Right lung (tissue), 10 donors: ENCODE results near the gene TFCP2. TPM values are rescaled to one million over a fixed set of nuclear protein-coding genes. Genes with fewer than 3 reads are reported as not detected.
"Not testable (repeated sequence)": the region's sequence is repeated elsewhere in the genome, so short reads cannot be mapped to it uniquely, and the experiment has no call there.

Experiments used
- DNase-seq, 2 donors: peaks; one replicate each; pipeline ENCODE4 v3.0.0-alpha.2; 2013
- long read RNA-seq, 8 donors: transcript quantifications; one replicate each; lab custom pipeline, GENCODE V29; 2026
- polyA plus RNA-seq, 5 donors: library from polyadenylated mRNA; unstranded; fragments of 120-200 nt; gene quantifications; one replicate each; pipeline versions ENCODE4 v1.2.1 to v1.2.3, GENCODE V29; 2013; ENCODE audit warnings: inconsistent platforms in 1 of 5, low replicate concordance in 1 of 5; ENCODE audit not compliant: insufficient read length in 5 of 5, insufficient read depth in 1 of 5

Gene TFCP2
- 10 to 100 TPM; 48.3 to 54.9 (median 53.3) TPM for polyA plus RNA-seq
- long read RNA-seq, donor 1, partial matches to known transcripts: 5 of 8 reads
- long read RNA-seq, donor 1, other reads (novel, unspliced or antisense): 0 of 8 reads
- long read RNA-seq, donor 2: 0 reads
- long read RNA-seq, donor 3, partial matches to known transcripts: 0 of 1 reads
- long read RNA-seq, donor 3, other reads (novel, unspliced or antisense): 0 of 1 reads
- long read RNA-seq, donor 4, partial matches to known transcripts: 0 of 2 reads
- long read RNA-seq, donor 4, other reads (novel, unspliced or antisense): 0 of 2 reads
- long read RNA-seq, donor 5, partial matches to known transcripts: 0 of 3 reads
- long read RNA-seq, donor 5, other reads (novel, unspliced or antisense): 0 of 3 reads
- long read RNA-seq, donor 6, partial matches to known transcripts: 0 of 3 reads
- long read RNA-seq, donor 6, other reads (novel, unspliced or antisense): 0 of 3 reads
- long read RNA-seq, donor 7, partial matches to known transcripts: 0 of 3 reads
- long read RNA-seq, donor 7, other reads (novel, unspliced or antisense): 0 of 3 reads
- long read RNA-seq, donor 8: 0 reads

- DNase-seq: peak; percentile 96
Measured at GRCh38 chr12:51172515-51173431, at the start of gene TFCP2. TFCP2 (minus strand) TSS chr12:51173135; CDS start chr12:51172422, 713 bp downstream.

- peak; percentile 25 to 32 for DNase-seq
Measured at GRCh38 chr12:51222461-51222860, 49.5 kb upstream of the TFCP2 start.

GRCh38 chr12:51219857-51220256 lies 46.9 kb upstream of the TFCP2 start:
- not testable (repeated sequence) for DNase-seq

GRCh38 chr12:51219322-51219721 lies 46.4 kb upstream of the TFCP2 start:
- DNase-seq: no peak

- no peak for DNase-seq
Measured at GRCh38 chr12:51218607-51219161, 45.7 kb upstream of the TFCP2 start.

- peak; percentile 89 to 90 for DNase-seq
Measured at GRCh38 chr12:51217968-51218606, 45.2 kb upstream of the TFCP2 start, which contains the start of gene POU6F1. POU6F1 (minus strand) TSS chr12:51218062; CDS start chr12:51206836, 11,226 bp downstream.

- DNase-seq: peak; percentile 32 to 44
Measured at GRCh38 chr12:51217133-51217967, 44.4 kb upstream of the TFCP2 start.

- no peak for DNase-seq
Measured at GRCh38 chr12:51216642-51217041, 43.7 kb upstream of the TFCP2 start.

- DNase-seq: no peak
Measured at GRCh38 chr12:51214895-51215294, 42.0 kb upstream of the TFCP2 start.

- no peak for DNase-seq
Measured at GRCh38 chr12:51210690-51211395, 37.9 kb upstream of the TFCP2 start.

GRCh38 chr12:51209259-51209658 lies 36.3 kb upstream of the TFCP2 start:
- DNase-seq: no peak

- DNase-seq: no peak
Measured at GRCh38 chr12:51208016-51208660, 35.2 kb upstream of the TFCP2 start.

GRCh38 chr12:51205350-51205749 lies 32.4 kb upstream of the TFCP2 start:
- DNase-seq: no peak

- no peak for DNase-seq
Measured at GRCh38 chr12:51202718-51203117, 29.8 kb upstream of the TFCP2 start.

GRCh38 chr12:51200806-51201205 lies 27.9 kb upstream of the TFCP2 start:
- DNase-seq: no peak

- DNase-seq: no peak
Measured at GRCh38 chr12:51200156-51200555, 27.2 kb upstream of the TFCP2 start.

GRCh38 chr12:51199366-51199945 lies 26.5 kb upstream of the TFCP2 start:
- DNase-seq: no peak

GRCh38 chr12:51198568-51199365 lies 25.8 kb upstream of the TFCP2 start:
- no peak for DNase-seq
